Fibroblast of pulmonary artery (primary cell): ENCODE measurements around the gene DBN1.

Experiments used
- DNase-seq: peaks from one replicate; pipeline ENCODE4 v3.0.0-alpha.2; 2010; ENCODE audit warnings: low read depth
- H3K4me3 ChIP-seq: replicated peaks from 2 replicates; pipeline ENCODE4 v1.5.1; 2011; ENCODE audit warnings: low read depth, mild to moderate bottlenecking, control low read depth, low read length, moderate library complexity
- TF ChIP-seq, protein P1 (sequence below): IDR thresholded peaks from 2 replicates; pipeline ENCODE4 v1.5.1; 2011; ENCODE audit warnings: mild to moderate bottlenecking, control low read depth, low read length, inconsistent platforms; ENCODE audit errors: missing control alignments

DBN1 gene

DNA sequence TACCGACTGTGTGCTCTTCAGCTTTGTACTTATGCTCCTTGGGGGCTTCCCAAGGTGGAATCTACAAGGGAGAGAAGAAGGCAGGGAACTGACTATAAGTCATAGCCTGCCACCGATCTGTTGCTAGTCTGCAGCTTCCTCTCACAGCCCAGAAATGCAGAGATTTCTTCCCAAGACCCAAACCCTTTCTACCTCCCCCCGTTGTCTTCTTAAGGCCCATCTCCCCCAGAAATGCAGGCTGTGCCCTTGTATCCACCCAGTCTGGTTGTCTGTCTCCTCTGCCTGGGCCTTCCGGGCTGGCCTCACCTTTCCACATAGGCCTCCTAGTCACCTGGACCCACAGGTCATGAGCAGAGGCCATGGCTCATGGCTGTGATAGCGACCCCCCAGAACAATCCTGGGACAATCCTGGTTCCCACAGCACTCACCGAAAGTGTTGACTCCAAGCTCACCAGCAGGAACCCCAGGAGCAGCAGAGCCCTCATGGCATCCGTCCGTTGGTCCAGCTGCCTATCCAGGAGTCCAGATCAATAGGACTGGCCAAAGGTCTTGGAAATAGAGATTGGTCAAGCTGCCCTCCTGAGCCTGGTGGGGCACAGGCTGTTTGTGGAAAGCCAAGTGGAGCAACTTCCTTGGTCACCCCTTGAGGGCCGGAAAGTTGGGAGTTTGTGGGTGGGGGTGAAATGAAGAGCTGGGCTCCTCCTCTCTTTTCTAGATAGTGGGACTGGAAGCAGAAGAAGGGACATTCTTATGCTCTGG is 64.2 kb downstream of the DBN1 start, which contains the start of gene F12:
F12 (minus strand) TSS at position 522 of the 759 bp plus-strand sequence; CDS start at position 485, 37 bp downstream.
- TF ChIP-seq, protein P1, sequence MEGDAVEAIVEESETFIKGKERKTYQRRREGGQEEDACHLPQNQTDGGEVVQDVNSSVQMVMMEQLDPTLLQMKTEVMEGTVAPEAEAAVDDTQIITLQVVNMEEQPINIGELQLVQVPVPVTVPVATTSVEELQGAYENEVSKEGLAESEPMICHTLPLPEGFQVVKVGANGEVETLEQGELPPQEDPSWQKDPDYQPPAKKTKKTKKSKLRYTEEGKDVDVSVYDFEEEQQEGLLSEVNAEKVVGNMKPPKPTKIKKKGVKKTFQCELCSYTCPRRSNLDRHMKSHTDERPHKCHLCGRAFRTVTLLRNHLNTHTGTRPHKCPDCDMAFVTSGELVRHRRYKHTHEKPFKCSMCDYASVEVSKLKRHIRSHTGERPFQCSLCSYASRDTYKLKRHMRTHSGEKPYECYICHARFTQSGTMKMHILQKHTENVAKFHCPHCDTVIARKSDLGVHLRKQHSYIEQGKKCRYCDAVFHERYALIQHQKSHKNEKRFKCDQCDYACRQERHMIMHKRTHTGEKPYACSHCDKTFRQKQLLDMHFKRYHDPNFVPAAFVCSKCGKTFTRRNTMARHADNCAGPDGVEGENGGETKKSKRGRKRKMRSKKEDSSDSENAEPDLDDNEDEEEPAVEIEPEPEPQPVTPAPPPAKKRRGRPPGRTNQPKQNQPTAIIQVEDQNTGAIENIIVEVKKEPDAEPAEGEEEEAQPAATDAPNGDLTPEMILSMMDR: no peak
- DNase-seq: no peak
- H3K4me3 ChIP-seq: no peak within 1 kb of the TSS
